C4-2B (cell line): ENCODE measurements around the gene KCNT1.

ENCODE experiments used
- CTCF ChIP-seq: fragments of 450-650 bp; conservative IDR thresholded peaks from 2 replicates; pipeline ENCODE4 v1.5.1; 2017; ENCODE audit warnings: mild to moderate bottlenecking
- ZFX ChIP-seq: fragments of 450-650 bp; IDR thresholded peaks from 2 replicates; pipeline ENCODE4 v1.6.1; 2017

- TF ChIP-seq CTCF (no peak), ZFX (no peak)
Measured at GRCh38 chr9:135774794-135775525, 73.0 kb downstream of the KCNT1 start.
